ENCODE results near the gene HLA-DQB1. TPM values are rescaled to one million over a fixed set of nuclear protein-coding genes. Genes with fewer than 3 reads are reported as not detected.
"Not testable (repeated sequence)": the region's sequence is repeated elsewhere in the genome, so short reads cannot be mapped to it uniquely, and the experiment has no call there.

The HLA-DQB1 gene
- total RNA-seq, 1 experiment from 2014 or later: 2.1 TPM

GRCh38 chr6:32705164-32705563, 38.7 kb upstream of the HLA-DQB1 start:
- H3K27me3 ChIP-seq (ENCODE audit: insufficient read depth, low read length); H3K79me2 ChIP-seq (ENCODE audit: insufficient read depth, low read length); H3K36me3 ChIP-seq (ENCODE audit: control insufficient read depth in 1 of 2, insufficient read depth in 2 of 2, low read length in 2 of 2); DNase-seq (ENCODE audit: low read depth, low spot score); H3K4me2 ChIP-seq (ENCODE audit: low read length); H3K4me3 ChIP-seq (replicated peaks in 1 of 2; ENCODE audit: low read depth in 1 of 2, low read length in 2 of 2); BruUV-seq (replicated peaks); H4K20me1 ChIP-seq (ENCODE audit: insufficient read depth); H3K9me2 ChIP-seq (ENCODE audit: insufficient read depth); H3K9me3 ChIP-seq (ENCODE audit: control insufficient read depth in 1 of 2, insufficient read depth in 1 of 2, low read depth in 1 of 2, low read length in 2 of 2); H3K4me1 ChIP-seq (ENCODE audit: control insufficient read depth in 1 of 2, insufficient read depth in 2 of 2, low read length in 2 of 2); ATAC-seq; POLR2A ChIA-PET; H2AFZ ChIP-seq (ENCODE audit: low read depth, low read length, poor library complexity, severe bottlenecking); CTCF ChIA-PET; H3K27ac ChIP-seq (ENCODE audit: low read depth, low read length); H3K9ac ChIP-seq (ENCODE audit: low read length); RAD21 ChIA-PET (ENCODE audit: low non-redundant PET in 1 of 2, low total read pairs in 2 of 2, uncharacterized antibody in 2 of 2, unreplicated experiment in 2 of 2); intact Hi-C loops (cut with micrococcal nuclease): not testable (repeated sequence)

GRCh38 chr6:32703347-32703746, 36.9 kb upstream of the HLA-DQB1 start:
- H3K4me1 ChIP-seq (ENCODE audit: control insufficient read depth in 1 of 2, insufficient read depth in 2 of 2, low read length in 2 of 2): no peaks in the 10 kb centered on the region
- no peaks in the 10 kb centered on the region for H3K27me3 ChIP-seq (ENCODE audit: insufficient read depth, low read length)
- no peaks in the 10 kb centered on the region for H3K9me3 ChIP-seq (ENCODE audit: control insufficient read depth in 1 of 2, insufficient read depth in 1 of 2, low read depth in 1 of 2, low read length in 2 of 2)
- ChIA-PET CTCF (interaction anchor here (1.2 to 2.4 kb wide), 4 partner anchors 11 to 289 kb away, joined by 3 to 10 read pairs (median 4); no protein-coding TSS in a partner anchor), POLR2A (no interaction called here), RAD21 (ENCODE audit: low non-redundant PET in 1 of 2, low total read pairs in 2 of 2, uncharacterized antibody in 2 of 2, unreplicated experiment in 2 of 2) (interaction anchor here (0.7 to 1.6 kb wide), 4 partner anchors 12 to 165 kb away, joined by 3 to 4 read pairs (median 3); no protein-coding TSS in a partner anchor)
- BruUV-seq (replicated peaks): no TSS peak
- H3K4me2 ChIP-seq (ENCODE audit: low read length): peak overlapping the region; percentile 36; the same call in 1 of the 2 replicates
- no peak overlapping the region for H3K27ac ChIP-seq (ENCODE audit: low read depth, low read length)
- no peak overlapping the region for H3K4me3 ChIP-seq (replicated peaks in 1 of 2; ENCODE audit: low read depth in 1 of 2, low read length in 2 of 2)
- no peaks in the 10 kb centered on the region for H4K20me1 ChIP-seq (ENCODE audit: insufficient read depth)
- no peaks in the 10 kb centered on the region for H3K36me3 ChIP-seq (ENCODE audit: control insufficient read depth in 1 of 2, insufficient read depth in 2 of 2, low read length in 2 of 2)
- ATAC-seq: no peak
- peak overlapping the region; percentile 80 for H2AFZ ChIP-seq (ENCODE audit: low read depth, low read length, poor library complexity, severe bottlenecking)
- H3K9me2 ChIP-seq (ENCODE audit: insufficient read depth): no peaks in the 10 kb centered on the region
- H3K9ac ChIP-seq (ENCODE audit: low read length): no peak overlapping the region
- intact Hi-C loops (cut with micrococcal nuclease): loop anchor here (5.0 kb wide), 1 partner anchor 586 kb away; no protein-coding TSS in a partner anchor
- no peak for DNase-seq (ENCODE audit: low read depth, low spot score)
- no peaks in the 10 kb centered on the region for H3K79me2 ChIP-seq (ENCODE audit: insufficient read depth, low read length)
- TF ChIP-seq POLR2A (IDR thresholded peaks at IDR 0.05; ENCODE audit: borderline replicate concordance, extremely low read depth, insufficient read depth, insufficient read length) (no peak), RAD21 (IDR thresholded peaks at IDR 0.05; ENCODE audit: low read depth) (no peak), SIN3A (IDR thresholded peaks at IDR 0.05; ENCODE audit: low read depth) (no peak), CEBPB (IDR thresholded peaks at IDR 0.05; ENCODE audit: low read depth) (no peak), POLR2AphosphoS5 (IDR thresholded peaks at IDR 0.05; ENCODE audit: low read depth, low read length) (no peak), ATF3 (IDR thresholded peaks at IDR 0.05) (no peak), EZH2phosphoT487 (IDR thresholded peaks at IDR 0.05; ENCODE audit: borderline replicate concordance) (no peak), ZFX (IDR thresholded peaks at IDR 0.05) (no peak), ZBTB33 (IDR thresholded peaks at IDR 0.05; ENCODE audit: extremely low read depth, insufficient replicate concordance, low read length) (no peak), ELF1 (IDR thresholded peaks at IDR 0.05; ENCODE audit: borderline replicate concordance, low read depth) (no peak), CTCF (IDR thresholded peaks at IDR 0.05 in 2 of 3, conservative IDR thresholded peaks at IDR 0.05 in 1 of 3; ENCODE audit: borderline replicate concordance in 1 of 3, insufficient read depth in 1 of 3, low read depth in 2 of 3, low read length in 2 of 3) (no peak), JUND (IDR thresholded peaks at IDR 0.05) (no peak), MAX (IDR thresholded peaks at IDR 0.05) (no peak), SRF (IDR thresholded peaks at IDR 0.05; ENCODE audit: low read depth) (no peak)

All from HCT116 (cell line).